OCI-LY1 (cell line): ENCODE results near the gene KAT6B.

ENCODE experiments used
- CTCF ChIP-seq: fragments of 200-600 bp; sonication (generic), shearing (Covaris generic); IDR thresholded peaks from 2 replicates; pipeline ENCODE4 v1.5.1; 2017; ENCODE audit warnings: mild to moderate bottlenecking, antibody characterized with exemption, low read length, moderate library complexity, mixed read lengths
- EZH2 ChIP-seq: fragments of 200-600 bp; sonication (generic), shearing (Covaris generic); IDR thresholded peaks from 2 replicates; pipeline ENCODE4 v1.8.0; 2017; ENCODE audit warnings: borderline replicate concordance, mixed run types, mild to moderate bottlenecking, antibody characterized with exemption, low read length, moderate library complexity, mixed read lengths

GRCh38 chr10:74925291-74925690, 98.9 kb downstream of the KAT6B start:
- TF ChIP-seq CTCF = no peak
- no peak for TF ChIP-seq EZH2
